Esophagus (tissue), 2 donors: ENCODE data around the gene SORCS2. TPM values are rescaled to one million over a fixed set of nuclear protein-coding genes. Genes with fewer than 3 reads are reported as not detected.

Experiments used
- H3K27ac ChIP-seq, 2 donors: one replicate each; pipeline ENCODE4 v1.5.1; 2013; ENCODE audit warnings: low read depth in 2 of 2, mild to moderate bottlenecking in 2 of 2, inconsistent platforms in 1 of 2, low read length in 1 of 2, moderate library complexity in 1 of 2
- H3K27me3 ChIP-seq, 2 donors: one replicate each; pipeline ENCODE4 v1.6.1; 2013; ENCODE audit warnings: low read length in 2 of 2, control low read depth in 1 of 2, mild to moderate bottlenecking in 1 of 2; ENCODE audit not compliant: insufficient read depth in 2 of 2, control insufficient read depth in 1 of 2
- H3K36me3 ChIP-seq, 2 donors: one replicate each; pipeline ENCODE4 v1.6.1; 2013; ENCODE audit warnings: low read length in 1 of 2; ENCODE audit not compliant: control insufficient read depth in 2 of 2, insufficient read depth in 2 of 2
- H3K4me1 ChIP-seq, 2 donors: one replicate each; pipeline ENCODE4 v1.6.1; 2013; ENCODE audit warnings: low read length in 1 of 2; ENCODE audit not compliant: control insufficient read depth in 2 of 2, insufficient read depth in 2 of 2
- H3K4me3 ChIP-seq, 2 donors: one replicate each; pipeline ENCODE4 v1.5.1; 2013; ENCODE audit warnings: low read length in 2 of 2, mild to moderate bottlenecking in 2 of 2, low read depth in 1 of 2, moderate library complexity in 1 of 2
- H3K9me3 ChIP-seq, 2 donors: one replicate each; pipeline ENCODE4 v1.6.1; 2013; ENCODE audit warnings: mild to moderate bottlenecking in 2 of 2, low read depth in 1 of 2, low read length in 1 of 2, moderate library complexity in 1 of 2; ENCODE audit not compliant: control insufficient read depth in 2 of 2, insufficient read depth in 1 of 2
- WGBS, 2 donors: extraction: QIAGEN DNeasy Blood & Tissue Kit; methylation state at CpG; one replicate each; pipeline ENCODE4 v1.1.7; 2013; 5-methylcytosine and 5-hydroxymethylcytosine counted together
- polyA plus RNA-seq, 2 donors: library from polyadenylated mRNA; stranded (reverse); fragments of 200-250 nt; gene quantifications; one replicate each; pipeline ENCODE4 v1.2.3, GENCODE V29; 2013
- donor health status: healthy with polysubstance abuse.
- donor health status: Bipolar disorder and iron deficiency.

SORCS2 gene
- polyA plus RNA-seq, 2 donors = 1.1 to 1.2 TPM

DNA sequence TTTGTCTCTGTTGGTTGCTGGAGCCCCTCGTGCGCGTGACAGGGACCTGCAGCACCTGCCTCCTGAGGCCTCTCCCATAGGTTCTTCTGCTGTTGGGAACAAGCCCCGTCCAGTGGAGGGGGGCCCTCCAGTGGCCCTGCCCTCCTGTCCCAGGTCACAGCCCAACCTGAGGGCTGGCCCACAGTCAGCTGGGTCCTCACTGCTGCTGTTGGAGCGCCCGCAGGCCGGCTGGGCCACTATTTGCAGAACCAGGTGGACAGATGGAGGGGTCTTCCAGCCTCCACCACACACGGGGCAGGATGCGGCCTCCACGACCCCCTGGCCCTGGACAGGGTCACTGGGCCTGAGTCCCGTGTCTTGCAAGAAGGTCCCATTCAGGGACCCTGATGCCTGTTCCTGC is 293.8 kb downstream of the SORCS2 start:
- Histone ChIP-seq H3K4me1 (no peaks in the 10 kb centered on the region), H3K27ac (no peak overlapping the region), H3K36me3 (no peaks in the 10 kb centered on the region), H3K27me3 (no peaks in the 10 kb centered on the region), H3K4me3 (no peak overlapping the region), H3K9me3 (no peaks in the 10 kb centered on the region)
- WGBS, 2 donors = 77 to 85% methylated on average over 11 of the region's 11 CpGs

- no peaks in the 10 kb centered on the region for H3K36me3 ChIP-seq
- 83 to 84% methylated on average over 10 of the region's 10 CpGs for WGBS, 2 donors
Observed at GRCh38 chr4:7487502-7487901, 295.2 kb downstream of the SORCS2 start.

DNA sequence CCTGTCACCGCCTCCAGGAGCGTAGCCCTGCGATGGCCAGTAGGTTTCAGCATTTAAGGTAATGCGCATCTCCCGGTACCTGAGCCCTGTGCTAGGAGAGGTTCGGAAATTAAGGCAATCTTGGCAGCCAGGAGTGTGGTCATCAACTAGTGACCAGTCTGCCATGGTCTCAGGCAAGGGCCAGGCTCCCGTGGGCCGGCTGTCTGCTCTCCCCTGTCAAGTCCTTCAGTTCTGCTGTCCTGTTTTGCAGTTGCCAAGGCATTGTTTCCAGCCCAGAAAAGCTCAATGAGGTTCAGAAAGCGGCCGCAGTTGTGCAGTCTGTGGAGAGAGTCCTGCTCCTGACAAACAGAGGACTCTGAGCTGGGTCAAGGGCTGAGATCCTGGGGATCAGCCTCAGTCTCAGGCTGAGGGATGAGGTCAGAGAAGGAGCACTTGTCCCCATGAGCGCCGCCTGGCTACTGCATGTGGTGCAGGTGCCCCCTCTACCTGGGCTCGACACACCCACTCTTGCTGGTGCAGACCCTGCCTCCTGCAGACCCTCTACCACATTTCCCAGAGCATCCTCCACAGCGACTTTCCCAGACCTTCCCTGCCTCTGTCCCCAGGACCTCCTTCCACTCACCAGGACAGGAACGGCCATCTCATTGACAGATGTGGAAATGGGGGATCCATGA is 295.8 kb downstream of the SORCS2 start:
- Histone ChIP-seq H3K27ac (no peak overlapping the region), H3K4me3 (no peak overlapping the region), H3K4me1 (no peaks in the 10 kb centered on the region), H3K27me3 (no peaks in the 10 kb centered on the region), H3K9me3 (peaks cover 0 to under 1% of the 10 kb centered on the region in 2 donors), H3K36me3 (no peaks in the 10 kb centered on the region)
- WGBS, 2 donors = 76 to 87% methylated on average over 15 of the region's 15 CpGs

More at GRCh38 chr4:7487502-7487901, 295.2 kb downstream of the SORCS2 start:
- H3K4me1 ChIP-seq = no peaks in the 10 kb centered on the region
- H3K27me3 ChIP-seq = no peaks in the 10 kb centered on the region
- no peak overlapping the region for H3K27ac ChIP-seq
- no peak overlapping the region for H3K4me3 ChIP-seq
- H3K9me3 ChIP-seq = no peaks in the 10 kb centered on the region

- Histone ChIP-seq H3K4me3 (no peak overlapping the region), H3K4me1 (peaks cover 0 to 3% of the 10 kb centered on the region in 2 donors), H3K9me3 (peaks cover 0 to 5% of the 10 kb centered on the region in 2 donors), H3K27ac (no peak overlapping the region), H3K36me3 (no peaks in the 10 kb centered on the region), H3K27me3 (no peaks in the 10 kb centered on the region)
- 91 to 94% methylated on average over 6 of the region's 6 CpGs for WGBS, 2 donors
Observed at GRCh38 chr4:7491915-7492314, 299.6 kb downstream of the SORCS2 start.

- Histone ChIP-seq H3K4me1 (peaks cover 0 to 3% of the 10 kb centered on the region in 2 donors), H3K27me3 (no peaks in the 10 kb centered on the region), H3K9me3 (no peaks in the 10 kb centered on the region), H3K36me3 (no peaks in the 10 kb centered on the region), H3K27ac (no peak overlapping the region), H3K4me3 (no peak overlapping the region)
- 60 to 64% methylated on average over 16 of the region's 16 CpGs for WGBS, 2 donors
Observed at GRCh38 chr4:7498446-7499200, 306.3 kb downstream of the SORCS2 start.

DNA sequence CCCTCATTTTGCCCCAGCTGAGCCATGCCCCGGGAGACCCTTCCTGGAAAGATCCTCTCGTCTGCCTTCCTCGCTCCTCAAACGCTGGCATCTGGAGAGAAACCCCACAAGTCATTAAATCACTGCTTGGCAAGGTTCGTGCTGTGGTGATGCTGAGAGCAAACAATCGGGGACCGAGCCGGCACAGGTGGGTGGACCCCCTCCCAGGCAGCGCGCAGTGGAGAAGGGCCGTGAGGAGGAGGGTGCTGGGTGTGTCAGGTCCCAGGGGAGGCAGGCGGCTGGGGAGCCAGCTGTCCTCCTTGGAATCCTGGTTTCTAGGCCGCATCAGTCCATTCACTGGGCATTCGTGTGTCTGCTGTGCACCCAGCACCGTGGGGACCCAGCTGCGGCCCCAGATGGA is 307.3 kb downstream of the SORCS2 start:
- Histone ChIP-seq H3K27me3 (no peaks in the 10 kb centered on the region), H3K4me3 (no peak overlapping the region), H3K27ac (no peak overlapping the region), H3K9me3 (no peaks in the 10 kb centered on the region), H3K36me3 (no peaks in the 10 kb centered on the region), H3K4me1 (peaks cover 0 to 3% of the 10 kb centered on the region in 2 donors)
- WGBS, 2 donors = 66 to 81% methylated on average over 14 to 16 of the region's 16 CpGs

- no peaks in the 10 kb centered on the region for H3K9me3 ChIP-seq
- 61 to 70% methylated on average over 10 of the region's 10 CpGs for WGBS, 2 donors
- H3K4me3 ChIP-seq = no peak overlapping the region
- H3K27me3 ChIP-seq = no peaks in the 10 kb centered on the region
- H3K27ac ChIP-seq = no peak overlapping the region
- H3K4me1 ChIP-seq = peaks cover 0 to 3% of the 10 kb centered on the region in 2 donors
- no peaks in the 10 kb centered on the region for H3K36me3 ChIP-seq
Observed at GRCh38 chr4:7500404-7500803, 308.1 kb downstream of the SORCS2 start.

DNA sequence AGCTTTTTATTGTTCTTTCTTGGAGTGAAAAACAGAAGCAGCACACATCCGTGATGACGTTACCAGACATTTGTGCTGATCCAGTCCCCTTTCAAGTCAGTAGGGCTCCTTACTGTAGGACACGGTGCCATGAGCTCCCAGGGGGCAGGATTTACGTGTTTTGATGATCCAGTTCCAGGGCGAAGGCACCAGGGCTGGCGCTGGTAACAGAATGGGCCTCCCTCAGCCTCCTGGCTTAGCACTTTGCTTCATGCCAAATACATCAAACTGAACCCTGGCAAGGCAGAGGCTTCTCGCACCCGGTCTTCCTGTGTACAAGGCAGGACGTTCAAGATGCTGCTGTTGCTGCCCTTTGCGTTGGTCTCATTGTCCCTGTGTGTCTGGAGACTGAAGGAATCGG is 309.0 kb downstream of the SORCS2 start:
- Histone ChIP-seq H3K9me3 (no peaks in the 10 kb centered on the region), H3K4me1 (no peaks in the 10 kb centered on the region), H3K27me3 (no peaks in the 10 kb centered on the region), H3K4me3 (no peak overlapping the region), H3K27ac (no peak overlapping the region), H3K36me3 (no peaks in the 10 kb centered on the region)
- WGBS, 2 donors = 70 to 78% methylated on average over 11 of the region's 11 CpGs

DNA sequence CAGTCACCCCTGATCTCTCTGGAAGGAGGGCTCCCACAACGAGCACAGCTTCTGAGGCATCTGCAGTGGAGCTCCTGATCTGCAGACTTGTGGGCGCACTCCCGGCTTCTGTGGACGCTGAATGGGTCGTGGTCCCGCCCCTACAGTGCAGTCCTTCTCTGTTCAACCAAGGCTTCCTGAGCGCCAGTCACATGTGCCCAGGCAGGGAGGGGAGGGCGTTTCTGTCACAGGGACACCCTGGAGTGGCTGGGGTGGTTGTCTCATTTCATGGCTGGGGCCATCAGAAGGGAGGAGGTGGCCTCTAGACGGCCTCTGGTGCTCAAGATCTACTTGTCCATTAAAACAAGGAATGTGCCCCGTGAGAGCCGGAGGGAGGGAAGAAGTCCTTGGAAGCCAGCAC is 309.5 kb downstream of the SORCS2 start:
- Histone ChIP-seq H3K4me3 (no peak overlapping the region), H3K27ac (no peak overlapping the region), H3K36me3 (no peaks in the 10 kb centered on the region), H3K27me3 (no peaks in the 10 kb centered on the region), H3K9me3 (no peaks in the 10 kb centered on the region), H3K4me1 (no peaks in the 10 kb centered on the region)
- 75 to 77% methylated on average over 11 of the region's 11 CpGs for WGBS, 2 donors
